ENCODE results near the gene TMEM204. TPM values are rescaled to one million over a fixed set of nuclear protein-coding genes. Genes with fewer than 3 reads are reported as not detected.

TMEM204 gene
- total and polyA plus RNA-seq, 2 donors (not counting 1 experiment from before 2014, with no cell fraction given) = 0.27 to 2.7 TPM

DNA sequence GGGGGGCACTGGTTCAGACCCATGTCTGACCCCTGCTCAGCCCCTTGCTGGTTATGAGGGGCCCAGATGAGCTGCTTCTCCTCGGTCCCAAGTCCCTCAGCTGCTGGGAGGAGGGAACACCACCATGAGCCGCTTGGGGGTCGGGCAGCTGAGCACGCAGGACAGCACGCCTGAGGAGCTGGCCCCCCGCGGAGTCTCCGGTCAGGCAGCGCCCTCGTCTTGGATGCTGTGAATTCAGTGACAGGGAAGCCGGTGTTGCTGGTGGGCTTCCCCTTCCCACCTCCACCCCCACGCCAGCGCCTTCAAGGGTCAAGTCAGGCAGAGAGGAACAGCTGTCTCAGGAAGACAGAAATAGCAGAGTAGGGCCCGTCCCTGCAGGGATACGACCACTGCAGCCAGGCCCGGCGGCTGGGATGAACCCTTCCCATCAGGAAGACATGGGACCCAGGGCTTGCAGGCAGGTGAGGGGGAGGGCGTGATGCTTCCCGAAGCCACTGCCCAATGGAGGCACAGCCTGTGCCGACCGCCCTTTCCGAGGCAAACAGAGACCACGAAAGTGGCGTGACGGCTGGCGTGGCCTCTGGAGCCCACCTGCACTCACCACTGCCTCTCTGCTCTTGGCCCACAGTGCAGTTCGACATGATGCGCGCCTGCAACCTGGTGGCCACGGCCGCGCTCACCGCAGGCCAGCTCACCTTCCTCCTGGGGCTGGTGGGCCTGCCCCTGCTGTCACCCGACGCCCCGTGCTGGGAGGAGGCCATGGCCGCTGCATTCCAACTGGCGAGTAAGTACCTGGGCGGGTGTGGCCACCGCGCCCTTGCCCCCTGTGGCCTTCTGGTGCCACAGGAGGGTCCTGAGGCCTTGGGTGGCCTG, 8.1 kb downstream of the TMEM204 start:
- Histone ChIP-seq H4K20me1 (ENCODE audit: control insufficient read depth, insufficient read depth, low read length, poor library complexity, severe bottlenecking) (no peaks in the 10 kb centered on the region), H2AFZ (ENCODE audit: insufficient read depth, low read depth, low read length, poor library complexity, severe bottlenecking) (no peak overlapping the region), H3K36me3 (replicated peaks in 1 of 2; ENCODE audit: control extremely low read depth in 1 of 2, control insufficient read depth in 1 of 2, extremely low read depth in 1 of 2, insufficient read depth in 2 of 2, low read length in 1 of 2) (no peaks in the 10 kb centered on the region), H3K9ac (ENCODE audit: low read length) (no peak overlapping the region), H3K9me3 (ENCODE audit: control extremely low read depth in 1 of 3, control insufficient read depth in 2 of 3, insufficient read depth in 1 of 3, low read length in 2 of 3) (no peaks in the 10 kb centered on the region), H3K27me3 (replicated peaks in 1 of 4; ENCODE audit: control extremely low read depth in 1 of 4, control insufficient read depth in 3 of 4, insufficient read depth in 4 of 4, low read length in 3 of 4) (no peaks in the 10 kb centered on the region), H3K4me3 (ENCODE audit: control extremely low read depth in 1 of 5, extremely low read depth in 1 of 5, insufficient read depth in 1 of 5, low read depth in 2 of 5, low read length in 4 of 5) (no peak overlapping the region), H3K4me2 (replicated peaks; ENCODE audit: low read depth, low read length, poor library complexity, severe bottlenecking) (no peak overlapping the region), H3K4me1 (ENCODE audit: control insufficient read depth in 2 of 2, insufficient read depth in 2 of 2, low read length in 2 of 2) (peaks cover 32 to 43% of the 10 kb centered on the region in 2 donors), H3K79me2 (ENCODE audit: control insufficient read depth, insufficient read depth, low read length) (no peaks in the 10 kb centered on the region), H3K27ac (ENCODE audit: low read length in 2 of 2) (no peak overlapping the region)
- DNase-seq (no peak), ATAC-seq (ENCODE audit: low read depth) (no peak)
- intact Hi-C loops (cut with micrococcal nuclease) = no loop called here
- Mint-ChIP-seq H3K9me3 (ENCODE audit: insufficient read depth) (no peaks in the 10 kb centered on the region), H3K27me3 (no peaks in the 10 kb centered on the region), H3K27ac (no peak overlapping the region), H3K4me3 (no peak overlapping the region), H3K4me1 (peaks cover 30% of the 10 kb centered on the region)
- TF ChIP-seq, protein P1, sequence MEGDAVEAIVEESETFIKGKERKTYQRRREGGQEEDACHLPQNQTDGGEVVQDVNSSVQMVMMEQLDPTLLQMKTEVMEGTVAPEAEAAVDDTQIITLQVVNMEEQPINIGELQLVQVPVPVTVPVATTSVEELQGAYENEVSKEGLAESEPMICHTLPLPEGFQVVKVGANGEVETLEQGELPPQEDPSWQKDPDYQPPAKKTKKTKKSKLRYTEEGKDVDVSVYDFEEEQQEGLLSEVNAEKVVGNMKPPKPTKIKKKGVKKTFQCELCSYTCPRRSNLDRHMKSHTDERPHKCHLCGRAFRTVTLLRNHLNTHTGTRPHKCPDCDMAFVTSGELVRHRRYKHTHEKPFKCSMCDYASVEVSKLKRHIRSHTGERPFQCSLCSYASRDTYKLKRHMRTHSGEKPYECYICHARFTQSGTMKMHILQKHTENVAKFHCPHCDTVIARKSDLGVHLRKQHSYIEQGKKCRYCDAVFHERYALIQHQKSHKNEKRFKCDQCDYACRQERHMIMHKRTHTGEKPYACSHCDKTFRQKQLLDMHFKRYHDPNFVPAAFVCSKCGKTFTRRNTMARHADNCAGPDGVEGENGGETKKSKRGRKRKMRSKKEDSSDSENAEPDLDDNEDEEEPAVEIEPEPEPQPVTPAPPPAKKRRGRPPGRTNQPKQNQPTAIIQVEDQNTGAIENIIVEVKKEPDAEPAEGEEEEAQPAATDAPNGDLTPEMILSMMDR (IDR thresholded peaks at IDR 0.05) = no peak
- TF ChIP-seq EZH2 (IDR thresholded peaks at IDR 0.05; ENCODE audit: borderline replicate concordance, insufficient read depth, low read depth, low read length, poor library complexity, severe bottlenecking) = no peak
- POLR2A ChIA-PET = no interaction called here
- WGBS (ENCODE audit: insufficient coverage) = 97% methylated on average over 40 of the region's 41 CpGs
- CTCF ChIA-PET = interaction anchor here (0.6 kb wide), 1 partner anchor 1375 kb away, joined by 3 read pairs; no protein-coding TSS in a partner anchor

DNA sequence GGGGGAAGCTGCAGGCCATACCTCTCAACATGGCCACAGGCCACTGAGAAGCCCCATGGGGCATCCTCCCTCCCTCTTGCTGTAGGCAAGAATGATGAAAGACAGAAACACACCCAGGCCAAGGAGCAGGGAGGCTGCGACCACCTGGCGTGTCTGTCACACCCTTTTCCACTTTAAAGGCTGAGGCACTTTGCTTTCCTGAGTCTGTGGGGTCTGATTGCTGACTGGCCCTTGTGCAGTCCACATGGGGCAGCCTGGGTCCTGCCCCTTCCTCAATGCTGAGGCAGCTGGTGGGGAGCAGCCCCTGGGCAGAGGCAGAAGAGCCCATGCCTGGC, 8.7 kb downstream of the TMEM204 start:
- ChIA-PET CTCF (interaction anchor here (0.6 kb wide), 1 partner anchor 1374 kb away, joined by 3 read pairs; no protein-coding TSS in a partner anchor), POLR2A (no interaction called here)
- Histone ChIP-seq H3K9ac (ENCODE audit: low read length) (no peak overlapping the region), H4K20me1 (ENCODE audit: control insufficient read depth, insufficient read depth, low read length, poor library complexity, severe bottlenecking) (no peaks in the 10 kb centered on the region), H3K4me3 (ENCODE audit: control extremely low read depth in 1 of 5, extremely low read depth in 1 of 5, insufficient read depth in 1 of 5, low read depth in 2 of 5, low read length in 4 of 5) (no peak overlapping the region), H3K27me3 (replicated peaks in 1 of 4; ENCODE audit: control extremely low read depth in 1 of 4, control insufficient read depth in 3 of 4, insufficient read depth in 4 of 4, low read length in 3 of 4) (no peaks in the 10 kb centered on the region), H3K9me3 (ENCODE audit: control extremely low read depth in 1 of 3, control insufficient read depth in 2 of 3, insufficient read depth in 1 of 3, low read length in 2 of 3) (no peaks in the 10 kb centered on the region), H3K27ac (ENCODE audit: low read length in 2 of 2) (no peak overlapping the region), H3K79me2 (ENCODE audit: control insufficient read depth, insufficient read depth, low read length) (no peaks in the 10 kb centered on the region), H3K36me3 (replicated peaks in 1 of 2; ENCODE audit: control extremely low read depth in 1 of 2, control insufficient read depth in 1 of 2, extremely low read depth in 1 of 2, insufficient read depth in 2 of 2, low read length in 1 of 2) (no peaks in the 10 kb centered on the region), H3K4me1 (ENCODE audit: control insufficient read depth in 2 of 2, insufficient read depth in 2 of 2, low read length in 2 of 2) (peaks cover 32 to 43% of the 10 kb centered on the region in 2 donors), H2AFZ (ENCODE audit: insufficient read depth, low read depth, low read length, poor library complexity, severe bottlenecking) (no peak overlapping the region), H3K4me2 (replicated peaks; ENCODE audit: low read depth, low read length, poor library complexity, severe bottlenecking) (no peak overlapping the region)
- Mint-ChIP-seq H3K27me3 (no peaks in the 10 kb centered on the region), H3K4me1 (peaks cover 30% of the 10 kb centered on the region), H3K27ac (no peak overlapping the region), H3K4me3 (no peak overlapping the region), H3K9me3 (ENCODE audit: insufficient read depth) (no peaks in the 10 kb centered on the region)
- intact Hi-C loops (cut with micrococcal nuclease) = no loop called here
- 80% methylated on average over 2 of the region's 2 CpGs for WGBS (ENCODE audit: insufficient coverage)
- no peak for DNase-seq
- ATAC-seq (ENCODE audit: low read depth) = no peak
- no peak for TF ChIP-seq EZH2 (IDR thresholded peaks at IDR 0.05; ENCODE audit: borderline replicate concordance, insufficient read depth, low read depth, low read length, poor library complexity, severe bottlenecking)
- TF ChIP-seq, protein P1 (IDR thresholded peaks at IDR 0.05) = no peak
